A549 (cell line): ENCODE results near the gene CTNNA1.

ENCODE experiments used
- CHD4 ChIP-seq: fragments of 200-600 bp; sonication (generic); IDR thresholded peaks from 2 replicates; pipeline ENCODE4 v1.6.1; 2016; ENCODE audit warnings: antibody characterized with exemption, mild to moderate bottlenecking, borderline replicate concordance
- EP300 ChIP-seq, 2 experiments: fragments of >200 bp; sonication (Bioruptor Twin); formaldehyde crosslinking; IDR thresholded peaks; 2 replicates in 1 of 2; 3 replicates in 1 of 2; pipeline ENCODE4 v1.6.1; 2016 to 2017
- HEYL ChIP-seq: fragments of 250-450 bp; sonication (Bioruptor Pico); IDR thresholded peaks from 2 replicates; pipeline ENCODE4 v1.8.0; 2021; ENCODE audit warnings: mild to moderate bottlenecking, moderate library complexity
- JUNB ChIP-seq: fragments of >200 bp; sonication (Bioruptor Twin); formaldehyde crosslinking; IDR thresholded peaks from 2 replicates; pipeline ENCODE4 v1.6.1; 2016
- POLR2A ChIP-seq: IDR thresholded peaks from 2 replicates; pipeline ENCODE4 v1.6.1; 2012; ENCODE audit warnings: mild to moderate bottlenecking, low read length
- TP53 ChIP-seq: fragments of 250-450 bp; sonication (Bioruptor Pico); IDR thresholded peaks from 2 replicates; pipeline ENCODE4 v1.5.0; 2021; ENCODE audit warnings: mild to moderate bottlenecking, moderate library complexity
- TF ChIP-seq, protein P1 (sequence below): fragments of >200 bp; sonication (Bioruptor Twin); formaldehyde crosslinking; IDR thresholded peaks from 3 replicates; pipeline ENCODE4 v1.5.1; 2016
- TF ChIP-seq, protein P2 (sequence below): IDR thresholded peaks from 2 replicates; pipeline ENCODE4 v1.6.1; 2012
- TF ChIP-seq, protein P3 (sequence below): IDR thresholded peaks from 2 replicates; pipeline ENCODE4 v1.6.1; 2012

DNA sequence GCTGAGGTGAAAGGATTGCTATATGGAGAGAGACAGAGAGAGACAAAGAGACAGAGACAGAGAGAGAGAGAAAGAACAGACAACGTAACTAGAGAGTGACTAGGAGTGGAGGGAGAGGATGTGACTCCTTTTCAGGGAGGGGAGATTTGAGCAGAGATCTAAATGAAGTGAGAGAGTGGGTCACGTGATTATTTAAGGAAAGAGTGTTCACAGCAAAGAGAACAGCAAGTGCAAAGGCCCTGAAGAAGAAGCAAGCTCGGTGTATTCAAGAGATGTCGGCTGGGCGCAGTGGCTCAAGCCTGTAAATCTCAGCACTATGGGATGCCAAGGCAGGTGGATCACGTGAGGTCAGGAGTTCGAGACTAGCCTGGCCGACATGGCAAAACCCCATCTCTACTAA, 40.9 kb upstream of the CTNNA1 start:
- TF ChIP-seq POLR2A (no peak), HEYL (CRISPR knock-in tag) (no peak), EP300 (IDR thresholded peaks at IDR 0.05) (no peak), CHD4 (no peak), JUNB (no peak), TP53 (CRISPR knock-in tag) (no peak)
- TF ChIP-seq, protein P1, sequence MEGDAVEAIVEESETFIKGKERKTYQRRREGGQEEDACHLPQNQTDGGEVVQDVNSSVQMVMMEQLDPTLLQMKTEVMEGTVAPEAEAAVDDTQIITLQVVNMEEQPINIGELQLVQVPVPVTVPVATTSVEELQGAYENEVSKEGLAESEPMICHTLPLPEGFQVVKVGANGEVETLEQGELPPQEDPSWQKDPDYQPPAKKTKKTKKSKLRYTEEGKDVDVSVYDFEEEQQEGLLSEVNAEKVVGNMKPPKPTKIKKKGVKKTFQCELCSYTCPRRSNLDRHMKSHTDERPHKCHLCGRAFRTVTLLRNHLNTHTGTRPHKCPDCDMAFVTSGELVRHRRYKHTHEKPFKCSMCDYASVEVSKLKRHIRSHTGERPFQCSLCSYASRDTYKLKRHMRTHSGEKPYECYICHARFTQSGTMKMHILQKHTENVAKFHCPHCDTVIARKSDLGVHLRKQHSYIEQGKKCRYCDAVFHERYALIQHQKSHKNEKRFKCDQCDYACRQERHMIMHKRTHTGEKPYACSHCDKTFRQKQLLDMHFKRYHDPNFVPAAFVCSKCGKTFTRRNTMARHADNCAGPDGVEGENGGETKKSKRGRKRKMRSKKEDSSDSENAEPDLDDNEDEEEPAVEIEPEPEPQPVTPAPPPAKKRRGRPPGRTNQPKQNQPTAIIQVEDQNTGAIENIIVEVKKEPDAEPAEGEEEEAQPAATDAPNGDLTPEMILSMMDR = no peak
- TF ChIP-seq, protein P2, sequence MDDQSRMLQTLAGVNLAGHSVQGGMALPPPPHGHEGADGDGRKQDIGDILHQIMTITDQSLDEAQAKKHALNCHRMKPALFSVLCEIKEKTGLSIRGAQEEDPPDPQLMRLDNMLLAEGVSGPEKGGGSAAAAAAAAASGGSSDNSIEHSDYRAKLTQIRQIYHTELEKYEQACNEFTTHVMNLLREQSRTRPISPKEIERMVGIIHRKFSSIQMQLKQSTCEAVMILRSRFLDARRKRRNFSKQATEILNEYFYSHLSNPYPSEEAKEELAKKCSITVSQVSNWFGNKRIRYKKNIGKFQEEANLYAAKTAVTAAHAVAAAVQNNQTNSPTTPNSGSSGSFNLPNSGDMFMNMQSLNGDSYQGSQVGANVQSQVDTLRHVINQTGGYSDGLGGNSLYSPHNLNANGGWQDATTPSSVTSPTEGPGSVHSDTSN = no peak
- TF ChIP-seq, protein P3, sequence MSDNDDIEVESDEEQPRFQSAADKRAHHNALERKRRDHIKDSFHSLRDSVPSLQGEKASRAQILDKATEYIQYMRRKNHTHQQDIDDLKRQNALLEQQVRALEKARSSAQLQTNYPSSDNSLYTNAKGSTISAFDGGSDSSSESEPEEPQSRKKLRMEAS = no peak
